GM13977 (cell line): ENCODE measurements around the gene QRFP.

Experiments used
- DNase-seq: peaks from one replicate; pipeline ENCODE4 v3.0.0; 2012; ENCODE audit warnings: low spot score
- CTCF ChIP-seq: IDR thresholded peaks from 2 replicates; pipeline ENCODE4 v1.5.1; 2012; ENCODE audit warnings: mild to moderate bottlenecking, control low read depth; ENCODE audit not compliant: insufficient read depth; ENCODE audit errors: extremely low read depth, missing control alignments
- in situ Hi-C: fragments of 300-500 bp; cut with MboI; formaldehyde crosslinking; loops from one replicate; pipeline ENCODE4 v1.12.0; 2022; ENCODE audit warnings: low sequenced_read_pairs, low pct_unique_long_range_greater_than_20kb, mixed read lengths, inconsistent platforms; ENCODE audit not compliant: unreplicated experiment

Gene QRFP

DNA sequence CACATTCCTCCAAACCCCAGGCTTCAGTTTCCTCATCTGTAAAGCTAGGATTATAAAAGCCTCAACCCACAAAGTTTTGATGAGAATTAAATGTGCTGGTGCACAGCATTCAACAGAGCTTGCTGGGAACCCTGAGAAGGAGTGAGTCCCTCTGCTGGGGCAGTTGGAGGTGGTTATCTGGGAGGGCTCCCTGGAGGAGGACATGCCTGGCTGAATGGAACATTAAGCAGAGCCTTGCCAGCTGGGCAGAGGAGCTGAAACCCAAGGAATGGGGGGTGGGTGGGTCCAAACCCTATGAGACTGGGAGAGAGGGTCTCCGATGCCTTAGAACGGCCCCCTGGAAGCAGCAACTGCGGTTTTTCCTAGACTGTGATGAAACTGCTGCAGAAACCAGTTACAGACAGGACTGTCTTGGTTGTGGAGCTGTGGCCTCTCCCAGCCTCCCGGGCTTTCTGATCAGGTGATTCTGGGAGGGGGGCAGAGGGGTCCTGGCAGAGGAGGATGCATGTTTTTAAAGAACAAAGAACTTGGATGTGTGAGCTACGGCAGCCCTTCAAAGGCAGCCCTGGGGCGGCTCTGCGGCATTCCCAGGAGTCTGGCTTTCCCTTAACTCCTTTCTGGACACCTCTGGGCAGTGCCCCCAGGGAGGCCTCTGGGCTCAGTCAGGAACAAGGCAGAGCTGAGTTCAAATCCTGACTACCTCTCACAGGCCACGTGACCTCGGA lies 21.7 kb upstream of the QRFP start:
- in situ Hi-C loops, result no loop called here
- no peak for TF ChIP-seq CTCF
- DNase-seq, result no peak

DNA sequence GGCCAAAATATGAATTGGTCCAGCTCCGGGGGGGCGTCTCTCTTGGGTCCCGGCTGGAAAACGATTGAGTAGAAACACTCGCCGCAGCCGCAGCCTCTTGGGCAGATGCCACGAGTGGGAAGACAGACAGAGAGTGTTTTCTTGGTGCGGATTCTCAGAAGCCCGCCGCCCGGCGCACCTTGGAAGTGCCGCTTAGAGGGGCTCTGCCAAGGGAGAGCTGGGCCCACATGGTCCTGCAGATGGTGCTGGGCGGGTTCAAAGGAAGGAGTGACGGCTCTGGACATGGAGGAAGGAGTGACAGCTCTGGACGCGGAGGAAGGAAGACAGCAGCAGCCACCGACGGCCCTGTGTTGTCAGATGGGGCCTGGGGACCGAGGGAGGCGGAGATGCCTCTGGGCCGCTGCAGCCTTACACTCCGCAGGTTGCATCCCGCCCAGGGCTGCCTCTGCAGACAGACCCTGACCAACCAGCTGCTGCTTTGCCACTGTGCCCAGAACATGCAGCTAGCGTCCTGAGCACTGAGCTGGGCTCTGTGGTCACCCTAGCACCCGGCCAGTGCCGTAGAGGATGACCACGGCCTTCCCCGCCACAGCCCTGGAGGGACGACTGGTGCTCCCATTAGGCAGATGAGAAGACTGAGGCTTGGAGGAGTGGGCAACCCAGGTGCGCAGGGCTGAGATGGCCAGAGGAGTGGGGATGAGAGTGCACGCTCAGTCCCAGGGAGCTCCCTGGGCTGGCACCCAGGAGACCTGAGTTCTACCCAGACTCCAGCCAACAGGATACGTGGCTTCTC lies 20.8 kb upstream of the QRFP start:
- no peak for TF ChIP-seq CTCF
- DNase-seq, result no peak
- in situ Hi-C loops, result no loop called here

GRCh38 chr9:130915096-130915447 lies 18.5 kb upstream of the QRFP start:
- no peak for TF ChIP-seq CTCF
- no peak for DNase-seq
- in situ Hi-C loops, result no loop called here

- in situ Hi-C loops, result no loop called here
- no peak for DNase-seq
- no peak for TF ChIP-seq CTCF
Observed at GRCh38 chr9:130914417-130915095, 17.9 kb upstream of the QRFP start.

DNA sequence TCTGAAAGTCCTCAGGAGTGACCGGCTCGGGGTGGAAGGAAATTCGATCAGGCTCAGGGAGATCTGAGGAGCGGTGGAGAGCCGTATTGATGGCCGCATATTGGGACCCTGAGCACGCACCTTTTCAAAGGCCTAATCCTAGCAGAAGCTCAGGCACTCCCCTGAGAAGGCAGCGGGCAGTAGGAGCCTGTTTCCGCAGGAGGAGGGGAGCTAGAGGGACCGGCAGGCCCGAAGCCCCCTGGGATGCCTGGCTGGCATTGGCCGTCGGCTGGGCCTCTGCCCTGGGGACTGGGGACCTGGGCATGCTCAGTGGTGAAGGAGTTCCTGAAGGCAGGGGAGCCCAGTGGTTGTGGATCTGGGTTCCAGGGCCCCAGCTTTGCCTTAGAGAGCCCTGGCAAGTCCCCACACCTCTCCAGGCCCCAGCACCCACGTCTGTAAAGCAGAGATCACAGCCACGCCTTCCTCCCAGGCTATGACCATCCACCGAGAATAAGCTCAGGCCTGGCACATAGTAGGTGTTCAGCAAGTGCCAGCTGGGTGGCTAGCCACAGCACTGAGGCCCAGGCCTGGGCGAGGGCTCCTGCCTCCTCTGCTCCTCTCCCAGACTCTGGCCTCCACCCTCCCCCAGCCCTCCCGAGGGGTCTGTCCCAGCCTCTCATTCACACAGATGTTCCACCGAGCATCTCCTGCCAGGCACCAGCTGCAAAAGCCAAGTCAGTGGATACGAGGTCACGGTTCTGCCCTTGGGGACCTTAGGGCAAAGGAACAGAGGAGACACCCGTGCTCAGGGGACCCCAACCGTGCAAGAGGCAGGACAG lies 17.2 kb upstream of the QRFP start:
- TF ChIP-seq CTCF, result no peak
- in situ Hi-C loops, result no loop called here
- no peak for DNase-seq
